Stimulated activated CD4-positive, alpha-beta T cell treated with anti-CD3 and anti-CD28 coated beads, Interleukin-4, amount 100 ng/mL, for 48 hours (primary cell): ENCODE data around the gene CDH23.

Experiments
- DNase-seq, 2 donors: peaks; one replicate each; pipeline ENCODE4 v3.0.0-alpha.2; 2020; ENCODE audit warnings: low read depth in 2 of 2

Gene CDH23

GRCh38 chr10:71369602-71370001 lies 27.1 kb upstream of the CDH23 start:
- no peak for DNase-seq

GRCh38 chr10:71370031-71370430 lies 26.7 kb upstream of the CDH23 start:
- no peak for DNase-seq

GRCh38 chr10:71371750-71372166 lies 25.0 kb upstream of the CDH23 start:
- DNase-seq: no peak

- no peak for DNase-seq
Measured at GRCh38 chr10:71372882-71373495, 23.7 kb upstream of the CDH23 start.

GRCh38 chr10:71374481-71375233 lies 22.1 kb upstream of the CDH23 start:
- DNase-seq: no peak

- DNase-seq: no peak
Measured at GRCh38 chr10:71375952-71376351, 20.8 kb upstream of the CDH23 start.

- no peak for DNase-seq
Measured at GRCh38 chr10:71378336-71379117, 18.2 kb upstream of the CDH23 start.

- DNase-seq: no peak
Measured at GRCh38 chr10:71379118-71379766, 17.5 kb upstream of the CDH23 start.

- DNase-seq: no peak
Measured at GRCh38 chr10:71380841-71381240, 15.9 kb upstream of the CDH23 start.

- DNase-seq: no peak
Measured at GRCh38 chr10:71381611-71382010, 15.1 kb upstream of the CDH23 start.

- DNase-seq: no peak
Measured at GRCh38 chr10:71382028-71382427, 14.7 kb upstream of the CDH23 start.

- no peak for DNase-seq
Measured at GRCh38 chr10:71382757-71383156, 14.0 kb upstream of the CDH23 start.

GRCh38 chr10:71383972-71384687 lies 12.6 kb upstream of the CDH23 start:
- peak; percentile 69 to 76 for DNase-seq

GRCh38 chr10:71388171-71388570 lies 8.5 kb upstream of the CDH23 start:
- no peak for DNase-seq

- DNase-seq: no peak
Measured at GRCh38 chr10:71388583-71389310, 8.0 kb upstream of the CDH23 start.

- no peak for DNase-seq
Measured at GRCh38 chr10:71389768-71390460, 6.8 kb upstream of the CDH23 start.

GRCh38 chr10:71390461-71390835 lies 6.3 kb upstream of the CDH23 start:
- no peak for DNase-seq

- no peak for DNase-seq
Measured at GRCh38 chr10:71390921-71391690, 5.6 kb upstream of the CDH23 start.

- DNase-seq: no peak
Measured at GRCh38 chr10:71391701-71392100, 5.0 kb upstream of the CDH23 start.

GRCh38 chr10:71392292-71392691 lies 4.4 kb upstream of the CDH23 start:
- DNase-seq: no peak
